ENCODE measurements around the gene TEX54.

DNA sequence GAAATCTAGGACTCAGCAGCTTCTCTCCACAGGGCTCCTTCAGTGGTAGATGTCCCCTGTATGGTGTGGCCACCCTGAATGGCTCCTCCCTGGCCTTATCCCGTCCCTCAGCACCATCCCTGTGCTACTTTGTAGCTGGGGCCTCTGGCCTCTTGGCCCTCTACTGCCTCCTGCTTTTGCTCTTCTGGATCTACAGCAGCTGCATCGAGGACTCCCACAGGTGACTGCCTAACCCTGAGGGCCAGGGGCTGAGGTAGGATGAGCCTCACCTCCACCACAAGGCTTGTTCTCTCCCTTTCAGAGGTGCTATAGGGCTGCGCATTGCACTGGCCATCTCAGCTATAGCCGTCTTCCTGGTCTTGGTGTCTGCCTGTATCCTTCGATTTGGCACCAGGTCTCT is 43.6 kb downstream of the TEX54 start:
- TF ChIP-seq, protein P1, sequence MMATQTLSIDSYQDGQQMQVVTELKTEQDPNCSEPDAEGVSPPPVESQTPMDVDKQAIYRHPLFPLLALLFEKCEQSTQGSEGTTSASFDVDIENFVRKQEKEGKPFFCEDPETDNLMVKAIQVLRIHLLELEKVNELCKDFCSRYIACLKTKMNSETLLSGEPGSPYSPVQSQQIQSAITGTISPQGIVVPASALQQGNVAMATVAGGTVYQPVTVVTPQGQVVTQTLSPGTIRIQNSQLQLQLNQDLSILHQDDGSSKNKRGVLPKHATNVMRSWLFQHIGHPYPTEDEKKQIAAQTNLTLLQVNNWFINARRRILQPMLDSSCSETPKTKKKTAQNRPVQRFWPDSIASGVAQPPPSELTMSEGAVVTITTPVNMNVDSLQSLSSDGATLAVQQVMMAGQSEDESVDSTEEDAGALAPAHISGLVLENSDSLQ (IDR thresholded peaks at IDR 0.05): no peak
- TF ChIP-seq TARDBP (IDR thresholded peaks at IDR 0.05) (no peak), SUZ12 (IDR thresholded peaks at IDR 0.05) (no peak), NFRKB (IDR thresholded peaks at IDR 0.05) (no peak), BHLHE40 (IDR thresholded peaks at IDR 0.05; ENCODE audit: borderline replicate concordance) (no peak), FOXA1 (IDR thresholded peaks at IDR 0.05) (no peak), FOXM1 (IDR thresholded peaks at IDR 0.05; ENCODE audit: borderline replicate concordance) (no peak), CTBP1 (IDR thresholded peaks at IDR 0.05; ENCODE audit: borderline replicate concordance) (no peak), FOXK2 (IDR thresholded peaks at IDR 0.05) (no peak), ARNT (IDR thresholded peaks at IDR 0.05) (no peak), SP1 (IDR thresholded peaks at IDR 0.05) (no peak)
